Common myeloid progenitor, CD34-positive (primary cell): Measurements from ENCODE around the gene PHLPP1.

Experiments used
- CTCF ChIA-PET: fragments of 350-600 bp; sonication (Branson Sonifier 250); formaldehyde crosslinking; loops from one replicate; lab custom pipeline; 2021; ENCODE audit warnings: antibody characterized with exemption; lab: Charles Lee
- POLR2A ChIA-PET: fragments of 350-600 bp; sonication (Branson Sonifier 250); formaldehyde crosslinking; loops from one replicate; lab custom pipeline; 2021; ENCODE audit warnings: antibody characterized with exemption; lab: Charles Lee
- DNase-seq, 3 donors: peaks; one replicate each; pipeline versions ENCODE4 v3.0.0 to v3.0.0-alpha.2; 2013
- H3K27ac ChIP-seq, 2 experiments: 1 replicate in 1 of 2; 2 replicates in 1 of 2; pipeline ENCODE4 v1.7.0; 2013; ENCODE audit warnings: inconsistent platforms in 2 of 2, low read length in 2 of 2, mild to moderate bottlenecking in 2 of 2, low read depth in 1 of 2, moderate library complexity in 1 of 2; ENCODE audit not compliant: severe bottlenecking in 2 of 2, insufficient read depth in 1 of 2, poor library complexity in 1 of 2
- H3K27me3 ChIP-seq, 5 experiments: replicated peaks in 2 of 5; 1 replicate in 3 of 5; 2 replicates in 2 of 5; pipeline versions ENCODE4 v1.6.1 to v1.7.0; 2013; ENCODE audit warnings: low read length in 4 of 5, mild to moderate bottlenecking in 2 of 5, moderate library complexity in 2 of 5, inconsistent platforms in 1 of 5; ENCODE audit not compliant: insufficient read depth in 5 of 5, control insufficient read depth in 4 of 5
- H3K36me3 ChIP-seq, 4 experiments: 1 replicate in 2 of 4; 2 replicates in 2 of 4; pipeline versions ENCODE4 v1.6.1 to v1.7.0; 2013; ENCODE audit warnings: low read length in 3 of 4, control low read depth in 1 of 4, mild to moderate bottlenecking in 1 of 4; ENCODE audit not compliant: control insufficient read depth in 4 of 4, insufficient read depth in 4 of 4
- H3K4me1 ChIP-seq, 4 experiments: 1 replicate in 3 of 4; 2 replicates in 1 of 4; pipeline versions ENCODE4 v1.6.1 to v1.7.1; 2013; ENCODE audit warnings: low read length in 3 of 4, mild to moderate bottlenecking in 3 of 4, control low read depth in 1 of 4, inconsistent platforms in 1 of 4, moderate library complexity in 1 of 4; ENCODE audit not compliant: control insufficient read depth in 4 of 4, insufficient read depth in 4 of 4; ENCODE audit errors: control extremely low read depth in 1 of 4
- H3K4me3 ChIP-seq, 7 experiments: 1 replicate in 4 of 7; 2 replicates in 3 of 7; pipeline versions ENCODE4 v1.5.1 to v1.7.0; 2013; ENCODE audit warnings: mild to moderate bottlenecking in 7 of 7, low read length in 6 of 7, moderate library complexity in 6 of 7, inconsistent platforms in 2 of 7, low read depth in 2 of 7, control low read depth in 1 of 7; ENCODE audit not compliant: insufficient read depth in 4 of 7, control insufficient read depth in 1 of 7; ENCODE audit errors: extremely low read depth in 1 of 7
- H3K9me3 ChIP-seq, 5 experiments: 1 replicate in 4 of 5; 2 replicates in 1 of 5; pipeline versions ENCODE4 v1.6.1 to v1.7.1; 2013; ENCODE audit warnings: low read length in 4 of 5, mild to moderate bottlenecking in 2 of 5, inconsistent platforms in 1 of 5, low read depth in 1 of 5, moderate library complexity in 1 of 5; ENCODE audit not compliant: control insufficient read depth in 4 of 5, insufficient read depth in 2 of 5; ENCODE audit errors: control extremely low read depth in 1 of 5
- WGBS: methylation state at CpG from one replicate; pipeline ENCODE4 v1.1.5; 2013; ENCODE audit not compliant: insufficient coverage; 5-methylcytosine and 5-hydroxymethylcytosine counted together

Gene PHLPP1

GRCh38 chr18:62897153-62897552 lies 181.8 kb downstream of the PHLPP1 start:
- H3K27me3 ChIP-seq, result no peaks in the 10 kb centered on the region
- ChIA-PET POLR2A (no interaction called here), CTCF (no interaction called here)
- 100% methylated on average over 1 of the region's 1 CpG for whole genome bisulfite sequencing
- H3K27ac ChIP-seq, result no peak overlapping the region
- no peaks in the 10 kb centered on the region for H3K9me3 ChIP-seq
- no peak overlapping the region for H3K4me3 ChIP-seq
- peaks cover 0 to 2% (median 0%) of the 10 kb centered on the region in 4 experiments for H3K4me1 ChIP-seq
- DNase-seq, result no peak
- H3K36me3 ChIP-seq, result peaks cover 4 to 36% (median 16%) of the 10 kb centered on the region in 4 experiments

GRCh38 chr18:62898359-62898758 lies 183.0 kb downstream of the PHLPP1 start:
- POLR2A ChIA-PET, result no interaction called here
- DNase-seq, result no peak
- no peak overlapping the region for H3K4me3 ChIP-seq
- H3K9me3 ChIP-seq, result no peaks in the 10 kb centered on the region
- CTCF ChIA-PET, result no interaction called here
- H3K36me3 ChIP-seq, result peaks cover 5 to 44% (median 20%) of the 10 kb centered on the region in 4 experiments
- no peak overlapping the region for H3K27ac ChIP-seq
- peaks cover 0 to 2% (median 0%) of the 10 kb centered on the region in 4 experiments for H3K4me1 ChIP-seq
- no peaks in the 10 kb centered on the region for H3K27me3 ChIP-seq
- 100% methylated on average over 1 of the region's 2 CpGs for WGBS

- no peaks in the 10 kb centered on the region for H3K27me3 ChIP-seq
- POLR2A ChIA-PET, result no interaction called here
- H3K4me3 ChIP-seq, result no peak overlapping the region
- 100% methylated on average over 4 of the region's 5 CpGs for WGBS
- H3K9me3 ChIP-seq, result no peaks in the 10 kb centered on the region
- no peak overlapping the region for H3K27ac ChIP-seq
- DNase-seq, result no peak
- CTCF ChIA-PET, result no interaction called here
- peaks cover 0 to 2% (median 0%) of the 10 kb centered on the region in 4 experiments for H3K4me1 ChIP-seq
- peaks cover 7 to 55% (median 19%) of the 10 kb centered on the region in 4 experiments for H3K36me3 ChIP-seq
These were observed 184.2 kb downstream of the PHLPP1 start for GRCh38 chr18:62899534-62899933.

GRCh38 chr18:62900132-62900883 lies 185.0 kb downstream of the PHLPP1 start:
- POLR2A ChIA-PET, result no interaction called here
- no peak for DNase-seq
- no peaks in the 10 kb centered on the region for H3K9me3 ChIP-seq
- 100% methylated on average over 1 of the region's 7 CpGs for WGBS
- no peak overlapping the region for H3K4me3 ChIP-seq
- no peak overlapping the region for H3K27ac ChIP-seq
- peaks cover 7 to 55% (median 20%) of the 10 kb centered on the region in 4 experiments for H3K36me3 ChIP-seq
- H3K4me1 ChIP-seq, result no peaks in the 10 kb centered on the region
- H3K27me3 ChIP-seq, result no peaks in the 10 kb centered on the region
- CTCF ChIA-PET, result interaction anchor here (1.0 kb wide), 1 partner anchor 26 kb away, joined by 4 read pairs; no protein-coding TSS in a partner anchor

- POLR2A ChIA-PET, result no interaction called here
- DNase-seq, result no peak
- Histone ChIP-seq H3K9me3 (no peaks in the 10 kb centered on the region), H3K4me1 (no peaks in the 10 kb centered on the region), H3K36me3 (peaks cover 7 to 47% (median 15%) of the 10 kb centered on the region in 4 experiments), H3K4me3 (no peak overlapping the region), H3K27ac (no peak overlapping the region), H3K27me3 (no peaks in the 10 kb centered on the region)
- CTCF ChIA-PET, result interaction anchor here (1.3 to 1.4 kb wide), 2 partner anchors 20 to 27 kb away, joined by 3 to 4 read pairs; no protein-coding TSS in a partner anchor
- WGBS, result 100% methylated on average over 4 of the region's 5 CpGs
These were observed 187.4 kb downstream of the PHLPP1 start for GRCh38 chr18:62902776-62903175.

- Histone ChIP-seq H3K4me3 (no peak overlapping the region), H3K4me1 (no peaks in the 10 kb centered on the region), H3K27ac (no peak overlapping the region), H3K9me3 (no peaks in the 10 kb centered on the region), H3K36me3 (peaks cover 4 to 34% (median 10%) of the 10 kb centered on the region in 4 experiments), H3K27me3 (no peaks in the 10 kb centered on the region)
- CTCF ChIA-PET, result no interaction called here
- POLR2A ChIA-PET, result no interaction called here
- WGBS, result no CpG with 5 or more reads among the region's 2 CpGs
- DNase-seq, result no peak
These were observed 189.3 kb downstream of the PHLPP1 start for GRCh38 chr18:62904396-62905285.
